Adrenal gland (tissue), 12 donors: ENCODE data around the gene CCDC183. TPM values are rescaled to one million over a fixed set of nuclear protein-coding genes. Genes with fewer than 3 reads are reported as not detected.
A peak's percentile ranks its signal among the peaks of the same experiment; 100 is the strongest.
"Not testable (repeated sequence)": the region's sequence is repeated elsewhere in the genome, so short reads cannot be mapped to it uniquely, and the experiment has no call there.

Experiments used
- DNase-seq, 7 donors: peaks; one replicate each; pipeline ENCODE4 v3.0.0-alpha.2; 2019 to 2020
- H3K27ac ChIP-seq, 5 donors: fragments of 200-600 bp; sonication (generic) in 4 of 5; 1 replicate in 3 of 5; 2 replicates in 2 of 5; pipeline versions ENCODE4 v1.5.1 to v1.8.0; 2016 to 2020; ENCODE audit warnings: mild to moderate bottlenecking in 1 of 5
- H3K27me3 ChIP-seq: fragments of 200-600 bp; 2 replicates; pipeline ENCODE4 v1.8.0; 2021
- H3K36me3 ChIP-seq, 2 donors: fragments of 200-600 bp; replicated peaks in 1 of 2; 1 replicate in 1 of 2; 2 replicates in 1 of 2; pipeline versions ENCODE4 v1.5.1 to v1.8.0; 2018 to 2022
- H3K4me1 ChIP-seq, 2 donors: fragments of 200-600 bp; replicated peaks in 1 of 2; 1 replicate in 1 of 2; 2 replicates in 1 of 2; pipeline versions ENCODE4 v1.5.1 to v1.8.0; 2018 to 2021
- H3K4me3 ChIP-seq, 4 donors: fragments of 200-600 bp; sonication (generic) in 3 of 4; one replicate each; pipeline ENCODE4 v1.5.1; 2016 to 2018
- H3K9me3 ChIP-seq, 3 donors: fragments of 200-600 bp; sonication (generic) in 1 of 3; replicated peaks in 1 of 3; 1 replicate in 2 of 3; 2 replicates in 1 of 3; pipeline versions ENCODE4 v1.5.1 to v1.8.0; 2016 to 2021
- CTCF ChIP-seq, 6 experiments: fragments of 450-650 bp in 4 of 6; fragments of 200-600 bp in 2 of 6; sonication (generic) in 1 of 6; IDR thresholded peaks; 1 replicate in 5 of 6; 2 replicates in 1 of 6; pipeline versions ENCODE4 v1.5.1 to v1.8.0; 2016 to 2021; ENCODE audit warnings: antibody characterized with exemption in 6 of 6, mild to moderate bottlenecking in 2 of 6, moderate library complexity in 1 of 6
- POLR2A ChIP-seq, 2 donors: fragments of 450-650 bp; IDR thresholded peaks; one replicate each; pipeline ENCODE4 v1.6.1; 2017; ENCODE audit warnings: antibody characterized with exemption in 2 of 2, mild to moderate bottlenecking in 2 of 2, moderate library complexity in 1 of 2
- WGBS, 4 donors: extraction: QIAGEN DNeasy Blood & Tissue Kit in 2 of 4; methylation state at CpG; one replicate each; pipeline versions ENCODE4 v1.1.5 to v1.1.7; 2013 to 2017; 5-methylcytosine and 5-hydroxymethylcytosine counted together
- intact Hi-C, 2 donors: fragments of 100-400 bp; cut with DNase I; formaldehyde crosslinking; loops; one replicate each; pipeline versions ENCODE4 v1.14.1 to v1.15.0; 2022 to 2023
- polyA plus RNA-seq, 3 donors: library from polyadenylated mRNA; stranded (reverse); fragments of 200-250 nt in 2 of 3; fragments of 350-450 nt in 1 of 3; fragmentation: Illumina TruSeq in 1 of 3; extraction: RNeasy Lipid Tissue Mini Kit (QIAGEN cat#74804) in 1 of 3; gene quantifications; one replicate each; pipeline ENCODE4 v1.2.3, GENCODE V29; 2013 to 2014
- total RNA-seq, 9 donors: library from RNA; depleted of rRNA in 4 of 9; stranded (reverse); fragments of >200 nt in 4 of 9; fragments of 120-200 nt in 1 of 9; fragmentation: NEBNext Ultra II Directional in 1 of 9; extraction: Animal tissue kit (Norgen Biotek cat#: 25700) in 1 of 9; gene quantifications; one replicate each; pipeline versions ENCODE4 v1.1.0 to v1.2.4, GENCODE V29; 2013 to 2023
- donor health status: healthy with polysubstance abuse.
- donor health status: Bipolar disorder and iron deficiency.
- donor health status: DM: yes; HTN: yes; CAD: no.
- donor health status: DM: no; HTN: no; CAD: no.
- donor health status: DM: no; HTN: no; CAD: no.
- donor health status: DM: yes; HTN: yes; CAD: no.

Gene CCDC183
- total and polyA plus RNA-seq, 12 donors: 0.46 to 17.5 (median 1.8) TPM; not detected in 1

- H3K4me1 ChIP-seq: peaks cover 17 to 35% of the 10 kb centered on the region in 2 donors
- DNase-seq: peak in 3 of 7 donors; percentile 40 to 61 (median 44)
Measured at GRCh38 chr9:136843801-136844740, 47.9 kb downstream of the CCDC183 start.

GRCh38 chr9:136844761-136845464, 48.8 kb downstream of the CCDC183 start:
- peaks cover 0 to under 1% of the 10 kb centered on the region in 2 donors for H3K36me3 ChIP-seq
- no peak for TF ChIP-seq CTCF (IDR thresholded peaks at IDR 0.05)
- TF ChIP-seq POLR2A (IDR thresholded peaks at IDR 0.05): no peak
- DNase-seq: peak in 1 of 7 donors; percentile 18
- H3K27ac ChIP-seq: no peak overlapping the region
- H3K27me3 ChIP-seq: no peaks in the 10 kb centered on the region
- H3K4me3 ChIP-seq: no peak overlapping the region
- no peaks in the 10 kb centered on the region for H3K9me3 ChIP-seq
- intact Hi-C loops: loop anchor here (10.0 kb wide), 2 partner anchors 50 to 100 kb away; partner anchors contain the start of genes C8G (in 1 of the 2), CCDC183 (in 1 of the 2), FBXW5 (in 1 of the 2) and TMEM141 (in 1 of the 2)
- WGBS, 4 donors: 48 to 64% (median 56%) methylated on average over 21 to 88 of the region's 88 CpGs
- peaks cover 20 to 38% of the 10 kb centered on the region in 2 donors for H3K4me1 ChIP-seq

More at GRCh38 chr9:136843801-136844740, 47.9 kb downstream of the CCDC183 start:
- intact Hi-C loops: loop anchor here (10.0 kb wide), 2 partner anchors 49 to 101 kb away; partner anchors contain the start of genes C8G (in 1 of the 2), CCDC183 (in 1 of the 2), FBXW5 (in 1 of the 2) and TMEM141 (in 1 of the 2)
- 29 to 39% (median 36%) methylated on average over 12 to 99 of the region's 99 CpGs; no CpG with 5 or more reads in 1 of the 4 donors for WGBS, 4 donors
- TF ChIP-seq CTCF (IDR thresholded peaks at IDR 0.05): peak; percentile 34 to 64 (median 52)
- H3K36me3 ChIP-seq, H3K9me3 ChIP-seq, H3K27me3 ChIP-seq: not testable (repeated sequence)
- H3K4me3 ChIP-seq: peak overlapping the region in 1 of 4 donors; percentile 55
- peak overlapping the region in 1 of 5 donors; percentile 81 for H3K27ac ChIP-seq

- peaks cover 26 to 45% of the 10 kb centered on the region in 2 donors for H3K4me1 ChIP-seq
- whole genome bisulfite sequencing, 4 donors: 43 to 57% (median 54%) methylated on average over 39 to 102 of the region's 102 CpGs; no CpG with 5 or more reads in 1 of the 4 donors
- DNase-seq: no peak
- H3K36me3 ChIP-seq: peaks cover 0 to 2% of the 10 kb centered on the region in 2 donors
- intact Hi-C loops: loop anchor here (10.0 kb wide), 2 partner anchors 51 to 99 kb away; partner anchors contain the start of genes C8G (in 1 of the 2), CCDC183 (in 1 of the 2), FBXW5 (in 1 of the 2) and TMEM141 (in 1 of the 2)
- TF ChIP-seq CTCF (IDR thresholded peaks at IDR 0.05) (no peak), POLR2A (IDR thresholded peaks at IDR 0.05) (no peak)
- H3K9me3 ChIP-seq: no peaks in the 10 kb centered on the region
- no peaks in the 10 kb centered on the region for H3K27me3 ChIP-seq
- H3K27ac ChIP-seq: no peak overlapping the region
- H3K4me3 ChIP-seq: no peak overlapping the region
Measured at GRCh38 chr9:136845465-136846260, 49.5 kb downstream of the CCDC183 start.
